Mesenteric fat pad (tissue), 1 donor: ENCODE results near the gene PCSK1. TPM values are rescaled to one million over a fixed set of nuclear protein-coding genes. Genes with fewer than 3 reads are reported as not detected.
"Not testable (repeated sequence)": the region's sequence is repeated elsewhere in the genome, so short reads cannot be mapped to it uniquely, and the experiment has no call there.

Experiments used
- DNase-seq: peaks from one replicate; pipeline ENCODE4 v3.0.0-alpha.2; 2020; ENCODE audit warnings: low spot score
- total RNA-seq: library from RNA; stranded (reverse); fragmentation: NEBNext Ultra II Directional; extraction: Animal tissue kit (Norgen Biotek cat#: 25700); gene quantifications from one replicate; pipeline ENCODE4 v1.2.1, GENCODE V29; 2021
- donor health status: DM: yes; HTN: yes; CAD: no.

The PCSK1 gene
- total RNA-seq, 1 donor from 2014 or later: 1.6 TPM

- no peak for DNase-seq
Measured at GRCh38 chr5:96427824-96428223, 5.2 kb downstream of the PCSK1 start.

DNA sequence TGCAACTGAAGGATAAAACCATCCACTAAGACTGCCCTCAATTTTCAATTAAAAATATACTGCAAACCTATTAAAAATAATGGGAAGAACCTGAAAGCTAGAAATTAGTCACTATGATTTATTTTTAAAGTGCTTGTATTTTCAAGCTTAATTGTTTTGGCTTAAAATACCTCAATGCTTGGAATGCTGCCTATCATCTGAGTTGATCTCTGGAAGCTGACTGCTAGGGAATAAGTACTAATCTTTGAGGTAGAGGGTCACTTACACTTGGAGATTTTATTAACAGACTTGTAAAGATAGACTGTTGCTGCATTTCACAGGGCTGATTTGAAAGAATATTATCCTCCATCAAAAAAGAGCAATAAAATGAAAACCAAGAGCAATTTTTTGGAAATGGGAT is 6.2 kb downstream of the PCSK1 start:
- DNase-seq: no peak

- DNase-seq: no peak
Measured at GRCh38 chr5:96425443-96425842, 7.6 kb downstream of the PCSK1 start.

DNA sequence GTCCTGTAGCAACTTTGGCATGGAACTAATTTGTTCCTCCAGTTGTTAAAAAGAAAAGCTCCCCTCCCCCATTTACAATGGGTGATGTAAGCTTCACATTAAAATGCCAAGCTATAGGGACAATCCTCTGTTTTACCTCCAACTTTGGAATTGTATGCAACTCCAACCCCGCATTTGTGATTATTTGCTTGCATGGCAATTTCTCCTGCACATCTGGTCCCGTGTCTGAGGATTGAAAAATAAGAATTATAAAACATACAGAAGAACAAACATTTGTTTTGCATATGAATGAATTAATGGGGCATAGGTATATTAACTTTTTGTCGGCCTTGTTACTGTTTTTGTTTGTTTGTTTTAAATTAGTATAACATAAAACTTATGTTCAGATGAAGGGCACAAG is 17.2 kb downstream of the PCSK1 start:
- no peak for DNase-seq

DNA sequence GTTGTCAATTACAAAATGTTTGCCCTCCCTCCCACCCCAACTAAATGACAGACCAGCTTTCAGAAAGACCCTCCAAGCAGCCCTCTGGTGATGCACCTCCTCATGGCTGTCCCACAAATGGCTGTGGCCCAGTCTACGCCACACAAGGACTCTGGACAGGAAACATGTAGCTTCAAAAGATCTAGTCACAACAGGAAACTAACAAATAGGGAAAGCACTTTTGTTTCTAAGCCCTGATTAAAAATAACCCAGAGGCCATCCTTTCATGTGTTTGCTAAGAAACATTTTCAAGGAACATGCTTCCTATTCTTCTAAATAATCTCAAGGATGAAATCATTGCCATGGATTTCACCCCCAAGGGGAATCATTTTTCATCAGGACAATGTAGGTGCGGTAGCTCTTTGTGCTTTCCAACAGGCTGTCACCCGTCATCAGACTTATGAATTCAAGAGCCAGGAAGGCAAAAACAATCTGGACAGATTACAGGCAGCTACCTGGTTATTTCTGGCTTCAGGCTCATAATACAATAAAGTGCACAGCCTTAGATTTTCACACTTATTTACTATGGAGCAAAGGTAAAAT is 20.1 kb downstream of the PCSK1 start:
- no peak for DNase-seq

- DNase-seq: no peak
Measured at GRCh38 chr5:96410013-96410412, 23.0 kb downstream of the PCSK1 start.

DNA sequence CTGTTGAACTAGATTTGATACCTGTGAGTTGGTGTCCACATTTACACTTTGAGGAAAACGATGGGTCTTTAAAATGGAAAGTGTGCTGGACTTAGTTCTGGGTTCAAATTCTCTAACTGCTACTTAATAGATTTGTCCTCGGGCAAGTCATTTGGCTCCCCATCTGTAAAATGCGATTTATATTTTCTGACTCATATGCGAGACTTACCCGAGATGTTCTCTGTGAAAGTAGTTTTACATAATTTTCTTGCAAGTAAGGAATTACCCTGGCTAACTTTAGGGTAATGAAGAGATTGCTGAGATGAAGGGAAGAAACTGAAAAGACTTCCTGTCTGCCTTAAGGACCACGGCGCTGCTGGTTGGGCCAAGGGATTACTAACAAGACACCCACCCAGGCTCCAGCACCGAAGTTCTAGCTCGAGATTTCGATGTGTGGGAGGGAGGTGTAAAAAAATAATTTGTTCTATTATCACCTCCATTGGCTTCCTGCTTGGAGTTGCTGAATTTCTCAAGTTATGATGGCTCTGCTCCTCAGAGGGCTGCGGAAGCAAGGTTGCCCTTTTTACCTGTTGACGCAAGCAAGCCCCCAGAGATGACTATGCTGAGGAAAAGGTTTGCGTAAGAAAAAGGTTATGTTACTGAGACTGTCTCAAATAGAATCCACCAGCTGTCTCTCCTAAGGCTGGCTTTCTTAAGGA is 24.1 kb downstream of the PCSK1 start:
- DNase-seq: no peak

- no peak for DNase-seq
Measured at GRCh38 chr5:96408210-96408777, 24.8 kb downstream of the PCSK1 start.

DNA sequence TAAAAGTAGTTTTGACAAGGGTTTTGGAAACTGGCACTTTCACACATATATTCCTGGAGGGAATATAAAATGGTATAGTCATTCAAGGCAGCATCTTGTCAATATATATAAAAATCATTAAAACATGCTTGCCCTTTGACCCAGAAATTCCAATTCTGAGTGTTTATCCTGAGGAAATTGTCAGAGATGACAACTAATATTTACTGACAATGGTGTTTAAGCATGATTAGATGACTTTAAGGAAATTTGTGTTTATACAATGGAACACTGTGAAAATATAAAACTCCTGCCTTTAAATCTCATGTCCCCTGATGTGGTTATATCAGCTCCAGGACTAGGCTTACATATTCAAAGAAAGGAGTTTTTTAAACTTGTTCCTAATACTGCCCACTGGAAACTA is 25.6 kb downstream of the PCSK1 start:
- DNase-seq: no peak

DNA sequence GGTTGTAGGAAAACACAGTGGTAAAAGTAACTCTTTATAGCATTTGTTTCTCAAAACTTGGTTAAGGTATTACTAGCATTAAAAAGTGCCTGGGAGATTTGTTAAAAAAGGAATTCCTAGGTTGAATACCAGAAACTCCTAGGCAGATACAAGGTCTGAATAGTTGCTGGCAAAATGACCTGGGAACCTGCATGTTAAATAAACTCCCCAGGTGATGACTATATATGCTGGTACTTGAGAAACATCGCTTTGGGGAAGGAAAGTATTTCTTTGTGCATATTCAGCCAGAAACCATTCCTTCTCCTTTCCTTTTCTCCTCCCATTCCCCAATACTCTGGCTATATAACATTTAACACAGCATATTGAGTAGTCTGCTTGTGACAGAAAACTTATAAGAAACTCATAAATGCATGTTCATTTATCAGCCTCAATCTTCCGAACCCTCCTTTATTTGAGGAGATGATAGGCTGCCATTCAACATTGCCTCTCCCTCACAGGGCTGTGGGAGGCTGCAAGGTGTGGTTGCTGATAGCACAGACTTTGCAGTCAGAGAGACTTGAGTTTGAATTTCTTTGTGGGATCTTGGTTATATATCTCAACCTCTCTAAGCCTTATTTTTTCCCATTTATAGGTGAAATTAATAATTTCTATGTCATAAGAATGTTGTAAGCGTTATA is 28.7 kb downstream of the PCSK1 start:
- no peak for DNase-seq

DNA sequence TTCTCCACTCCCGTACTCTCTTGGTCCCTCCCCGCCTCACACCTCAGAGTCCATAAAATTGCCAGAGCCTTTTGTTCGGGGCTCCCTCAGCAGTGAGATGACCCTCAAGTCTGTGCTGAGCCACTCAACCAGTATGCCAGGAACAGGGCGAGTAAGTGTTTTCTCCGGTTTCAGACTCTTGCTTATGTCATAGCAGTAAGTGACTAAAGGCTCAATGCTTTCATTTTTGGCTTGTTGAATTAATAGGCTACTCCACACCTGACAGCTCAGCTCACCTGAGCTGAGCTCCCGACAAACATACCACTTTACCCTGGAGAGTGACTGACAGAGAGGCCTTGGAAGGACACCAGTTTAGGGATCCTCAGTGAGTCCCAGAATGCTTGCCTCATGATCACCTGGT is 30.5 kb downstream of the PCSK1 start:
- no peak for DNase-seq

DNA sequence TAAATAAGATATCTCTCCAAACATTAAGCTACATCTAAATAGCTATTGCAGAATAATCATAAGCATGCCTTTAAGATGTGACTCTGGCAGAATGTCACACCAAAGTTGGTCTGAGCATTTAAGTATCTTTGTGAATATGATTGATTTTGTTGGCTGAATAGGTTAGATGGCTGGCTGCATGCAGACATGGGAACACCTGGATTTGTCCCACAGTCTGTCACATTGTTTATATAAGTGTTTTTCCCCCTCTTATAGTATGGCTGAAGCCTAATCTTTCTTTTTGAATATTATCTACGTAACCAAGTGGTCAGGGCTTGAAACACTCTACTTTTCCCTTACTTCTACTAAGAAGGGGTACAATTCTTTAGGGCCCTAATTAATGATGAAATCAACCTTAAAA is 36.2 kb downstream of the PCSK1 start:
- DNase-seq: no peak

GRCh38 chr5:96395295-96395694 is 37.8 kb downstream of the PCSK1 start:
- DNase-seq: not testable (repeated sequence)

GRCh38 chr5:96391921-96392320 is 41.1 kb downstream of the PCSK1 start:
- DNase-seq: no peak

DNA sequence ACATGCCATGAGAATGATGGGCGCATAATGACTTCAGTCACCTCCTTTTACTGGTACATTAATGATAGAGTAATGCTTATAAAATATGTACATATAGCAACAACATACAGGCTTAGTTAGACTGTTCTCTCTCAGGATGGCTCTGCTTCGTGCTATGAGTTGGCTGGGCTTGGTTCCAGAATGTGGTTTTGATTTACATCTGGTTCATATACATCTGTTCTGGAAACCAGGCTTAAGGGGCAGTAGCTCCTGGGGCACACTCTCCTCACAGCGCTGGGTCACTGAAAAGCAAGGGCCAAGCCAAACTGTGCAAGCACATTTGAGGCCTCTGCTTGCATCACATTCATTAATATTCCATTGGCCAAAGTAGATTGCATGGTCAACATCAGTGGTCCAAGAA is 44.9 kb downstream of the PCSK1 start:
- DNase-seq: no peak

GRCh38 chr5:96387616-96388015 is 45.4 kb downstream of the PCSK1 start:
- DNase-seq: no peak

DNA sequence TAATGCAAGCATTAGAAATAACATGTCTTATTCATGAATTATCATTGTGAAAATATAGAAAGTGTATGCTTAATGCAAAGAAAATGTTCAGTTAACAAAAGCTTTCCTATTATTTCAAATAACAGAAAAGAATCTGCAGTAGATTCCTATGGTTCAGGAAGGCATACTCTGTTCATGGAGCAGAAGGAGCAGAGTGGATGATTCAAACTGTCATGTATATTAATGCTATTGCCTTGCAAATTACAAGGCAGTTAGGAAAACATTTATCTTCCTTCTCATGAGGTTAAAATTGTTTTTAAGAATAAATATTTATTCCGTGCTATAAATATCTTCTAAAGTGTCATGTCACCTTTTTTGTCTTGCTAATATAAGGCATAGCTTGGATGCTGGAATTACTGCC is 47.5 kb downstream of the PCSK1 start:
- no peak for DNase-seq

- DNase-seq: no peak
Measured at GRCh38 chr5:96384353-96384752, 48.7 kb downstream of the PCSK1 start.

GRCh38 chr5:96381526-96381925 is 51.5 kb downstream of the PCSK1 start:
- DNase-seq: no peak

DNA sequence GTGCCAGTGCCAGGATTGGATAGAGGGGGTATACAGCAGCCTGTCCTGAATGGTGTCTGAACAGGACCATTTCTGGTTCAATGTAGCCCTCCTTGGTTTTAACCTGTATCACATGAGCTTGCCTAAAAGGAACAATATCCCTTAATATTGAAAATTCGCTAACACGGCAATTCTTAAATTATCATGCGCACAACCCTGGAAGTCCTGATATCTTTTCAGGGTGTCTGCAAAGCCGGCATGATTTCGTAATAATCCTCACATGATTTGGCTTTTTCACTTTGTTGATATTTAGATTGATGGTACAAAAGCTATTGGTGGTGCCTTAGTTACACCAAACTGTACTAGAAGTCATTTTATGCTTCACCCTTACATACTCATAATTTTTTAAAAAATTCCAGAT is 53.2 kb downstream of the PCSK1 start:
- no peak for DNase-seq

DNA sequence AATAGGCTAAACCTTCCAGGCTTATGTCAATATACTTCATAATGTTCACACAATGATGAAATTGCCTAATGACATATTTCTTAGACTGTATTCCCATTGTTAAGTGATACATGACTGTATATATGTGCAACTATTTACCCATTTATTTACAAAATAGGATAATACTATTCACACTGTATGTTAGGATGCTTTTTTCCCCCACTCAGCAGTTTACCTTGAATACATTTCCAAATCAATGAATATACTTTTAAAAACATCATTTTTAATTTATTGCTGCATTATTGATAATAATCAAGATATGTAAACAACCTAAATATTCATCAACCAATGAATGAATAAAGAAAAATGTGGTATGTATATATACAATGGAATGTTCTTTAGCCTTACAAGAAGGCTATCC is 55.5 kb downstream of the PCSK1 start:
- DNase-seq: no peak

DNA sequence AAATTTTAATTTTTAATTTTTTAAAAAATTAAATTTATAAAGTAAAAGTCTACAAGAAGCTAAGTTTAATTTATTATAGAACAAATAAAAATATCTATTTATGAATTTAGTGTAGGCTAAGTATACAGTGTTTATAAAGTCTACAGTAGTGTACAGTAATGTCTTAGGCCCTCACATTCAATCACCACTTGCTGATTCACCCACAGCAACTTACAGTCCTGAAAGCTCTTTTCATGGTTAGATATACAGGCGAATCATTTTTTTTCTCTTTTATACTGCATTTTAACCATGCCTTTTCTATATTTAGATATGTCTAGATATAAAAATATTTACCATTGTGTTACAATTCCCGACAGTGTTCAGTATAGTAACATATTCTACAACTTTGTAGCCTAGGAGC is 55.9 kb downstream of the PCSK1 start:
- no peak for DNase-seq

DNA sequence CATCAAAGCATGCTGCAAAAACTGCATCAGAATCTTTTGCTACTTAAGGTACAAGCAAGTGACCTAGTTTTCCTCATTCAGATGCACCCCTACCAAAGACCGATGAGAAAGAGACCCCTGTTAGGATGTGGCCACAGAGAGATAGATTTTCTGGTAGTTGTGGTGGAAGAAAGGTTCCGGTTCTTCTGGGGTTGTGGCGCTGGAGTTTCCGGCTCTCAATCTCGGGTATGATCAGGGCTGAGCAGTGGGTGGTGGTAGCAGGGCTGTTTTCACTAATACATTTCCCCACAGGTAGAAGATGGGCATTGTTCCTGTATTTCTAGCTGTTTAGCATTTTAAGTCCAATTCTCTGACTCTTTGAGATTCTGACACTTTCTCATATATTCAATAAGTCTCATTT is 58.4 kb downstream of the PCSK1 start:
- no peak for DNase-seq
